GM12872 (cell line): ENCODE data around the gene ASXL2.

Source experiments
- TF ChIP-seq, protein P1 (sequence below): IDR thresholded peaks from 3 replicates; pipeline ENCODE4 v1.5.1; 2011; ENCODE audit warnings: low read depth, mild to moderate bottlenecking, low read length, moderate library complexity; ENCODE audit not compliant: insufficient read depth

The ASXL2 gene

DNA sequence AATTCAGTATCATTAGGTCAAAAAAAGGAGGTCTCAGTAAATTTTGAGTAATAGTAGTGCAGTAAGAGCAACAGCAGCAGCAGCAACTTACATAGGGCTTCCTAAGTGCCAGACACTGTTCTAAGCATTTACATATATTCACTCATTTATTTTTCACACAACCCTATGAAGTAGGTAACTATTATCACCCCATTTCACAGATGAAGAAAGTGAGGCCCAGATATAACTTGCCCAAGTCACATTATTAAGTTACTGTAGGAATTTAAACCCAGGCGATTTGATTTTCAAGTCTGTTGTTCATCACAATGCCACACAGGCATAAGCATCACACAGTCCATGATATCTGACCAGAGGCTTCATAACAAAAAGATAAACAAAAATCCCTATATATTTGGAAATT lies 114.7 kb downstream of the ASXL2 start:
- TF ChIP-seq, protein P1, sequence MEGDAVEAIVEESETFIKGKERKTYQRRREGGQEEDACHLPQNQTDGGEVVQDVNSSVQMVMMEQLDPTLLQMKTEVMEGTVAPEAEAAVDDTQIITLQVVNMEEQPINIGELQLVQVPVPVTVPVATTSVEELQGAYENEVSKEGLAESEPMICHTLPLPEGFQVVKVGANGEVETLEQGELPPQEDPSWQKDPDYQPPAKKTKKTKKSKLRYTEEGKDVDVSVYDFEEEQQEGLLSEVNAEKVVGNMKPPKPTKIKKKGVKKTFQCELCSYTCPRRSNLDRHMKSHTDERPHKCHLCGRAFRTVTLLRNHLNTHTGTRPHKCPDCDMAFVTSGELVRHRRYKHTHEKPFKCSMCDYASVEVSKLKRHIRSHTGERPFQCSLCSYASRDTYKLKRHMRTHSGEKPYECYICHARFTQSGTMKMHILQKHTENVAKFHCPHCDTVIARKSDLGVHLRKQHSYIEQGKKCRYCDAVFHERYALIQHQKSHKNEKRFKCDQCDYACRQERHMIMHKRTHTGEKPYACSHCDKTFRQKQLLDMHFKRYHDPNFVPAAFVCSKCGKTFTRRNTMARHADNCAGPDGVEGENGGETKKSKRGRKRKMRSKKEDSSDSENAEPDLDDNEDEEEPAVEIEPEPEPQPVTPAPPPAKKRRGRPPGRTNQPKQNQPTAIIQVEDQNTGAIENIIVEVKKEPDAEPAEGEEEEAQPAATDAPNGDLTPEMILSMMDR = no peak

DNA sequence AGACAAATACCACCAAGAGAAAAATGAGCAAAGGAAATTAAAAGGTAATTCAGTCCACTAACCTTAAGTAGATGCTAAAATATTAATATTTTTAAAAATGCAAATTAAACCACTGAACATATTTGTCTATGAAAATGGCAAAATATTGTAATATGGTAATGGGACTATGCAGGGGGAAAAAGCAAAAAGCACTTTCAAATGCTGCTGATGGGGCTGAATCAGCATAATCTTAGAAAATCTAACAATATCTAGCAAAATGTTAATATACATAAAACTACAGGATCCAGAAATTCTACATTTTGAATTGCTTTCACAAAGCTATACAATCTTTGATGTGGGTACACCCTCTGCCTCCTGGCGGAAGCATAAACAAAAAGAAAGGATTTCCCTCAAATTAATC lies 118.0 kb downstream of the ASXL2 start:
- TF ChIP-seq, protein P1 = no peak

DNA sequence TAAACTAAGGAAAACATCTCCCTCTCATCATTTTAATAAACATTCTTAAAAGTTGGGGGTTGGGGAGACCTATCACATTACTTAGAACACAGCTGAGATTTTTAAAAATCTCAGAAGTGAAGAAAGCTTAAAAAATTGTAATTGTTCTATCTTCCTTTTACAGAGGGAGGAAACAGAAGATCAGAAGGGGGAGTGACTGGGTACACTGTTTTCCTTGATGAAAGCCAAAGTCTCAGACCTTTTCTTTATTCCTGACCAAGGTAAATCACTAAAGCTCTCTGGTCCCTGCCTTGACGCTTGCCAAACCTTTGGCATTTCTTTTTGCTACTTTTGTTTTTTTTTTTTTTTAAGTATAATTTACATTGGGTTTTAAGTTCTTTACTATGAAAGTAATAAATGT lies 119.9 kb downstream of the ASXL2 start:
- TF ChIP-seq, protein P1 = no peak

DNA sequence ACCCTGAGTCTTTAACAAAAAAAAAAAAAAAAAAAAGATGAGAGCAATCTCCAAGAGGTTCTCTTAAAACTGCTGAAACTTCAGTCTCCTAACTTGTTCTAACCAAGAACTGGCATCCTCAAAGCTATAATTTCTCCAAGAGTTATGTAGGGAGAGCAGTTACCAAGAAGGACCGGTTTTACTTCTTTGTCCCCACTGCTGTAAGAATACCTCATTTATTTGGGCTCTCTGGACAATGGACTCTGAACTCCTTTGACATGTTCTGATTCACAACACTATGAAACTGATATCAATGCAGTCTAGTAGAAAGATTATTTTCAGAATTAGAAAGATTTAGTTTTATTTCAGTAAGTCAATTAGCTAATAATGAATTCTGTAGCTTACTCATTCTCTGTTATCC lies 120.4 kb downstream of the ASXL2 start:
- TF ChIP-seq, protein P1 = no peak

DNA sequence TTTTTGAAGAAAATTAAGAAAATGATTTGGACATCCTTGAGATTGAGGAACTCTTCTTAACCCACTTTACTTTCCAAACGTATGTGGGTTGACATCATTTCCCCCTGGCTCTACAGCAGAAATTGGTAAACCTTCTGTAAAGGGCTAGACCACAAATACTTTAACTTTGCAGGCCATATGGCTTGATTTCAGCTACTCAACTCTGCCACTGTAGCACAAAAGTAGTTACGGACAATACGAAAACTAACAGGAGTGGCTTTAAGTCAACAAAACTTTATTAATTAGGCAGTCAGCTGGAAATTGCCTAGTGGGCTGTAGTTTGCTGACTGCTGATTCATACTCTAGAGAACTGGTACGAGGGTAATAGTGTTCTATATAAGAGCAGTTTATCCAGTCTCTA lies 121.8 kb downstream of the ASXL2 start:
- TF ChIP-seq, protein P1 = no peak

DNA sequence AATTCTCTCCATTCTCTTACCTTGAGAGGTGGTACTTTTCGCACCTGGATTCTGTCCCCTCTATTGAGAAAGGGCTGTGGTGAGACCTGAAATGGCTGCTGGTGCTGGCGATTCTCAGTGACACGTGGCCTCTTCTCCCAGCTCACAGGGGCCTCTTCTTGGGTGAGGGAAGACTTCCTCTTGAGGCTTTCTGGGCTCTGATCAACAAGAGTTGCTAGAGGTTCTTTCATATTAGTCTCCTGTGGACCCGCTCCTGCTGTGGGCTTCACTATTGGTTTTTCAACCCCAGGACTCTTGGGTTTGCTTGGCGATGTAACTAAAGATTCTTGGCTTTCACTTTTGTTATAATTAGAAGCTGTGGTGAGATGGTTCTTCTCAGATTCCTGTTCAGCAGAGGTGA lies 128.6 kb downstream of the ASXL2 start:
- TF ChIP-seq, protein P1 = no peak

DNA sequence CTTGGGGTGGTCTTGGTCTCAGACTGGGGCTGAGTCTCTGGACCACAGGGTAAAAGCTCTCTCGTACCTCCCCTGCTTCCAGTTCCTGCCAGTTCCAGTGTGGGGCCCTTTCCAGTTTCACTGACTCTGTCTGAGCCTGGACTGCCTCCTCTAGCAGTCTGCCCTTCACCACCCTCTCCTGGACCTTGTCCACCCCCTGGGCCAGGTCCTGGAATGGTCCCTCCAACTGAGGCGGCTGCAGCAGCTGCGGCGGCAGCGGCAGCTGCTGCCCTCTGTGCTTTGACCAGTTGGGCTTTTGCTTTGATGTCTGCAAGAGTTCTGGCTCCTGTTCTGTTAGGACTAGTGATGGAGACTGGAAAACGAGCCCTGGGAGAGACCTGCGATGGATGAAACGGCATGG lies 134.2 kb downstream of the ASXL2 start:
- TF ChIP-seq, protein P1 = no peak
